A172 (cell line): Measurements from ENCODE around the gene VILL. TPM values are rescaled to one million over a fixed set of nuclear protein-coding genes. Genes with fewer than 3 reads are reported as not detected.
"Not testable (repeated sequence)": the region's sequence is repeated elsewhere in the genome, so short reads cannot be mapped to it uniquely, and the experiment has no call there.

Experiments used
- DNase-seq: peaks from one replicate; pipeline ENCODE4 v3.0.0-alpha.2; 2015; ENCODE audit warnings: low spot score
- total RNA-seq: library from RNA; depleted of rRNA; stranded (reverse); fragments of >200 nt; shearing (Covaris generic); gene quantifications from 2 replicates; pipeline ENCODE4 v1.2.3, GENCODE V29; 2014

Gene VILL
- total RNA-seq, 1 experiment from 2014 or later, result 0.07 TPM

GRCh38 chr3:38017445-38018295, 27.1 kb downstream of the VILL start:
- DNase-seq, result no peak

GRCh38 chr3:38018296-38019266, 28.0 kb downstream of the VILL start:
- DNase-seq, result no peak

GRCh38 chr3:38019658-38020341, 29.2 kb downstream of the VILL start:
- DNase-seq, result no peak

- DNase-seq, result no peak
Observed at GRCh38 chr3:38020342-38020726, 29.7 kb downstream of the VILL start.

- DNase-seq, result no peak
Observed at GRCh38 chr3:38021196-38021595, 30.6 kb downstream of the VILL start.

GRCh38 chr3:38022301-38022700, 31.7 kb downstream of the VILL start:
- DNase-seq, result no peak

- DNase-seq, result no peak
Observed at GRCh38 chr3:38022896-38023709, 32.5 kb downstream of the VILL start.

- DNase-seq, result no peak
Observed at GRCh38 chr3:38026856-38027255, 36.3 kb downstream of the VILL start.

GRCh38 chr3:38027466-38028465, 37.2 kb downstream of the VILL start:
- DNase-seq, result no peak

GRCh38 chr3:38028621-38029361, 38.2 kb downstream of the VILL start:
- no peak for DNase-seq

GRCh38 chr3:38029400-38030125, 39.0 kb downstream of the VILL start, which contains the start of gene PLCD1:
PLCD1 (minus strand) TSS chr3:38029642; CDS start chr3:38029539, 103 bp downstream.
- no peak for DNase-seq

GRCh38 chr3:38030126-38031021, 39.8 kb downstream of the VILL start:
- no peak for DNase-seq

- DNase-seq, result peak; percentile 89
Observed at GRCh38 chr3:38031022-38031994, 40.7 kb downstream of the VILL start.

- no peak for DNase-seq
Observed at GRCh38 chr3:38032328-38032865, 41.8 kb downstream of the VILL start.

GRCh38 chr3:38033586-38033985, 43.0 kb downstream of the VILL start:
- not testable (repeated sequence) for DNase-seq

- not testable (repeated sequence) for DNase-seq
Observed at GRCh38 chr3:38034335-38034734, 43.7 kb downstream of the VILL start.
